ENCODE results near the gene DMC1. TPM values are rescaled to one million over a fixed set of nuclear protein-coding genes. Genes with fewer than 3 reads are reported as not detected.

DMC1 gene
- total and polyA plus RNA-seq, 9 of the 15 experiments (the other 6 are each of a cell fraction or from before 2014, with no cell fraction given): 5.5 to 55.5 (median 9.8) TPM

- TF ChIP-seq POU5F1 (IDR thresholded peaks at IDR 0.05; ENCODE audit: borderline replicate concordance, low read depth, low read length, partially characterized antibody) (no peak), HNRNPH1 (optimal IDR thresholded peaks at IDR 0.05; ENCODE audit: low read depth, low read length) (no peak), PHB (CRISPR knock-in tag; IDR thresholded peaks at IDR 0.05) (no peak; the same call in 1 of the 2 replicates), E2F6 (IDR thresholded peaks at IDR 0.05; ENCODE audit: borderline replicate concordance in 1 of 2, extremely low read depth in 1 of 2, insufficient read depth in 1 of 2, insufficient read length in 1 of 2, low read depth in 1 of 2, low read length in 1 of 2, poor library complexity in 1 of 2, severe bottlenecking in 1 of 2) (peak in 1 of 2 experiments; percentile 20), TFAM (CRISPR knock-in tag; conservative IDR thresholded peaks at IDR 0.05) (no peak), SRSF7 (optimal IDR thresholded peaks at IDR 0.05; ENCODE audit: low read depth, low read length) (no peak), BRD4 (IDR thresholded peaks at IDR 0.05) (peak; percentile 99), PHF20 (IDR thresholded peaks at IDR 0.05; ENCODE audit: partially characterized antibody) (no peak), MNT (conservative IDR thresholded peaks at IDR 0.05) (no peak), EWSR1 (IDR thresholded peaks at IDR 0.05; ENCODE audit: borderline replicate concordance, low read depth, partially characterized antibody) (no peak), ZNF143 (CRISPR knock-in tag; IDR thresholded peaks at IDR 0.05) (no peak), ZNF174 (CRISPR knock-in tag; IDR thresholded peaks at IDR 0.05) (no peak), ZSCAN29 (IDR thresholded peaks at IDR 0.05) (no peak), PHTF2 (CRISPR knock-in tag; IDR thresholded peaks at IDR 0.05) (no peak), ZNF518B (CRISPR knock-in tag; IDR thresholded peaks at IDR 0.05) (no peak), ZNF282 (CRISPR knock-in tag; IDR thresholded peaks at IDR 0.05) (no peak), MCM3 (IDR thresholded peaks at IDR 0.05) (no peak), ZNF77 (CRISPR knock-in tag; IDR thresholded peaks at IDR 0.05) (no peak), NCOA1 (IDR thresholded peaks at IDR 0.05; ENCODE audit: low read depth) (no peak), ZBTB43 (CRISPR knock-in tag; IDR thresholded peaks at IDR 0.05) (no peak)
Observed at GRCh38 chr22:38505541-38506117, 64.4 kb downstream of the DMC1 start (continued).

All from K562 (cell line).